Activated CD4-positive, alpha-beta T cell treated with anti-CD3 and anti-CD28 coated beads, Interleukin-2, amount 10 ng/mL, durations not matched to agents 7 days and 5 days (primary cell): ENCODE results near the gene ARHGAP25. TPM values are rescaled to one million over a fixed set of nuclear protein-coding genes. Genes with fewer than 3 reads are reported as not detected.
A peak's percentile ranks its signal among the peaks of the same experiment; 100 is the strongest.

ENCODE experiments used
- CTCF ChIA-PET: fragments of 350-600 bp; sonication (Branson Sonifier 250); formaldehyde crosslinking; loops from one replicate; lab custom pipeline; 2021; ENCODE audit warnings: antibody characterized with exemption; lab: Charles Lee
- POLR2A ChIA-PET: fragments of 350-600 bp; sonication (Branson Sonifier 250); formaldehyde crosslinking; loops from one replicate; lab custom pipeline; 2021; ENCODE audit warnings: antibody characterized with exemption; lab: Charles Lee
- DNase-seq: peaks from one replicate; pipeline ENCODE4 v3.0.0-alpha.2; 2020
- H3K27ac Mint-ChIP-seq: one replicate; pipeline ENCODE4 v1.8.0; 2021; ENCODE audit warnings: mild to moderate bottlenecking, moderate library complexity, mixed read lengths
- H3K27me3 Mint-ChIP-seq: one replicate; pipeline ENCODE4 v1.8.0; 2021; ENCODE audit warnings: mixed read lengths
- H3K36me3 Mint-ChIP-seq: one replicate; pipeline ENCODE4 v1.8.0; 2021; ENCODE audit warnings: low read depth, mixed read lengths
- H3K4me1 Mint-ChIP-seq: one replicate; pipeline ENCODE4 v1.8.0; 2021; ENCODE audit warnings: mixed read lengths
- H3K4me3 Mint-ChIP-seq: one replicate; pipeline ENCODE4 v1.8.0; 2021; ENCODE audit warnings: mild to moderate bottlenecking, moderate library complexity, mixed read lengths
- H3K9me3 Mint-ChIP-seq: one replicate; pipeline ENCODE4 v1.8.0; 2021; ENCODE audit warnings: mixed read lengths
- total RNA-seq, 2 experiments: library from RNA; stranded (reverse); gene quantifications; one replicate each; pipeline ENCODE4 v1.2.3, GENCODE V29; 2021

Gene ARHGAP25
- total RNA-seq, 2 experiments from 2014 or later: 94.9 to 97.8 TPM

GRCh38 chr2:68721482-68722101 is 13.0 kb upstream of the ARHGAP25 start:
- POLR2A ChIA-PET: interaction anchor here (0.6 to 1.1 kb wide), 2 partner anchors 13 to 186 kb away, joined by 3 read pairs; no protein-coding TSS in a partner anchor
- peaks cover 3% of the 10 kb centered on the region for H3K9me3 Mint-ChIP-seq
- DNase-seq: peak; percentile 63

GRCh38 chr2:68722712-68723111 is 11.9 kb upstream of the ARHGAP25 start:
- peaks cover 15% of the 10 kb centered on the region for H3K36me3 Mint-ChIP-seq
- no peak overlapping the region for H3K4me3 Mint-ChIP-seq
- H3K27me3 Mint-ChIP-seq: no peaks in the 10 kb centered on the region
- ChIA-PET CTCF (interaction anchor here (0.6 to 3.9 kb wide), 9 partner anchors 10 to 507 kb away, joined by 3 to 27 read pairs (median 4); partner anchors contain the start of gene ARHGAP25), POLR2A (no interaction called here)
- no peak for DNase-seq
- peaks cover 3% of the 10 kb centered on the region for H3K9me3 Mint-ChIP-seq
- H3K4me1 Mint-ChIP-seq: peaks cover 97% of the 10 kb centered on the region
- H3K27ac Mint-ChIP-seq: peak overlapping the region; percentile 91

More at GRCh38 chr2:68721482-68722101, 13.0 kb upstream of the ARHGAP25 start:
- Mint-ChIP-seq H3K27me3 (no peaks in the 10 kb centered on the region), H3K27ac (peak overlapping the region; percentile 91), H3K4me3 (peak overlapping the region; percentile 63), H3K36me3 (peaks cover 17% of the 10 kb centered on the region), H3K4me1 (peaks cover 97% of the 10 kb centered on the region)
- CTCF ChIA-PET: interaction anchor here (0.9 to 3.9 kb wide), 10 partner anchors 11 to 258 kb away, joined by 3 to 27 read pairs (median 5); partner anchors contain the start of gene ARHGAP25

- peak overlapping the region; percentile 91 for H3K27ac Mint-ChIP-seq
- ChIA-PET CTCF (interaction anchor here (0.6 to 3.9 kb wide), 9 partner anchors 10 to 507 kb away, joined by 3 to 27 read pairs (median 3); partner anchors contain the start of gene ARHGAP25), POLR2A (no interaction called here)
- peaks cover 17% of the 10 kb centered on the region for H3K36me3 Mint-ChIP-seq
- peaks cover 3% of the 10 kb centered on the region for H3K9me3 Mint-ChIP-seq
- DNase-seq: no peak
- peaks cover 97% of the 10 kb centered on the region for H3K4me1 Mint-ChIP-seq
- no peaks in the 10 kb centered on the region for H3K27me3 Mint-ChIP-seq
- no peak overlapping the region for H3K4me3 Mint-ChIP-seq
Observed at GRCh38 chr2:68723181-68723580, 11.4 kb upstream of the ARHGAP25 start.

GRCh38 chr2:68726100-68726499 is 8.5 kb upstream of the ARHGAP25 start:
- Mint-ChIP-seq H3K36me3 (peaks cover 14% of the 10 kb centered on the region), H3K27ac (peak overlapping the region; percentile 87), H3K9me3 (no peaks in the 10 kb centered on the region), H3K4me3 (peak overlapping the region; percentile 55), H3K27me3 (no peaks in the 10 kb centered on the region), H3K4me1 (peaks cover 84% of the 10 kb centered on the region)
- CTCF ChIA-PET: interaction anchor here (0.7 to 2.8 kb wide), 4 partner anchors 8 to 26 kb away, joined by 3 to 10 read pairs (median 6); partner anchors contain the start of gene ARHGAP25
- POLR2A ChIA-PET: interaction anchor here (0.6 kb wide), 1 partner anchor 19 kb away, joined by 3 read pairs; no protein-coding TSS in a partner anchor
- peak; percentile 1 for DNase-seq

GRCh38 chr2:68726608-68727367 is 7.8 kb upstream of the ARHGAP25 start:
- Mint-ChIP-seq H3K27ac (peak overlapping the region; percentile 87), H3K4me1 (peaks cover 84% of the 10 kb centered on the region), H3K9me3 (no peaks in the 10 kb centered on the region), H3K36me3 (peaks cover 17% of the 10 kb centered on the region), H3K27me3 (no peaks in the 10 kb centered on the region), H3K4me3 (peak overlapping the region; percentile 55)
- ChIA-PET POLR2A (no interaction called here), CTCF (interaction anchor here (1.0 to 2.8 kb wide), 5 partner anchors 9 to 25 kb away, joined by 3 to 10 read pairs (median 4); no protein-coding TSS in a partner anchor)
- DNase-seq: peak; percentile 88

GRCh38 chr2:68727683-68728375 is 6.8 kb upstream of the ARHGAP25 start:
- ChIA-PET CTCF (interaction anchor here (1.0 to 2.8 kb wide), 4 partner anchors 10 to 16 kb away, joined by 3 to 10 read pairs (median 4); no protein-coding TSS in a partner anchor), POLR2A (no interaction called here)
- no peak for DNase-seq
- H3K27ac Mint-ChIP-seq: peak overlapping the region; percentile 87
- peaks cover 77% of the 10 kb centered on the region for H3K4me1 Mint-ChIP-seq
- H3K9me3 Mint-ChIP-seq: no peaks in the 10 kb centered on the region
- peaks cover 18% of the 10 kb centered on the region for H3K36me3 Mint-ChIP-seq
- H3K27me3 Mint-ChIP-seq: no peaks in the 10 kb centered on the region
- peak overlapping the region; percentile 55 for H3K4me3 Mint-ChIP-seq

- Mint-ChIP-seq H3K4me3 (no peak overlapping the region), H3K27ac (no peak overlapping the region), H3K9me3 (no peaks in the 10 kb centered on the region), H3K36me3 (peaks cover 12% of the 10 kb centered on the region), H3K4me1 (peaks cover 48% of the 10 kb centered on the region), H3K27me3 (no peaks in the 10 kb centered on the region)
- no peak for DNase-seq
- POLR2A ChIA-PET: interaction anchor here (0.6 kb wide), 1 partner anchor 1397 kb away, joined by 3 read pairs; no protein-coding TSS in a partner anchor
- CTCF ChIA-PET: interaction anchor here (0.6 to 4.7 kb wide), 3 partner anchors 9 to 465 kb away, joined by 5 to 27 read pairs (median 8); no protein-coding TSS in a partner anchor
Observed at GRCh38 chr2:68730828-68731227, 3.8 kb upstream of the ARHGAP25 start.

GRCh38 chr2:68732036-68732932 is 2.3 kb upstream of the ARHGAP25 start:
- DNase-seq: peak; percentile 4
- Mint-ChIP-seq H3K9me3 (no peaks in the 10 kb centered on the region), H3K27ac (peak overlapping the region; percentile 14), H3K36me3 (peaks cover 21% of the 10 kb centered on the region), H3K4me3 (no peak overlapping the region), H3K4me1 (peaks cover 33% of the 10 kb centered on the region), H3K27me3 (no peaks in the 10 kb centered on the region)
- ChIA-PET CTCF (interaction anchor here (1.2 to 4.7 kb wide), 5 partner anchors 11 to 23 kb away, joined by 3 to 27 read pairs (median 9); no protein-coding TSS in a partner anchor), POLR2A (interaction anchor here (0.6 kb wide), 1 partner anchor 49 kb away, joined by 3 read pairs; no protein-coding TSS in a partner anchor)

GRCh38 chr2:68733365-68733764 is 1.2 kb upstream of the ARHGAP25 start:
- Mint-ChIP-seq H3K4me3 (no peak overlapping the region), H3K27me3 (no peaks in the 10 kb centered on the region), H3K27ac (no peak overlapping the region), H3K4me1 (peaks cover 33% of the 10 kb centered on the region), H3K9me3 (no peaks in the 10 kb centered on the region), H3K36me3 (peaks cover 30% of the 10 kb centered on the region)
- DNase-seq: no peak
- ChIA-PET CTCF (interaction anchor here (1.3 to 4.7 kb wide), 6 partner anchors 8 to 24 kb away, joined by 5 to 27 read pairs (median 8); no protein-coding TSS in a partner anchor), POLR2A (no interaction called here)

GRCh38 chr2:68734176-68734575 is 435 bp upstream of the ARHGAP25 start:
- peaks cover 35% of the 10 kb centered on the region for H3K36me3 Mint-ChIP-seq
- no peak overlapping the region for H3K4me3 Mint-ChIP-seq
- ChIA-PET POLR2A (no interaction called here), CTCF (interaction anchor here (0.6 to 4.7 kb wide), 10 partner anchors 9 to 281 kb away, joined by 3 to 27 read pairs (median 6); no protein-coding TSS in a partner anchor)
- peaks cover 34% of the 10 kb centered on the region for H3K4me1 Mint-ChIP-seq
- no peaks in the 10 kb centered on the region for H3K27me3 Mint-ChIP-seq
- DNase-seq: peak; percentile 5
- H3K27ac Mint-ChIP-seq: no peak overlapping the region
- H3K9me3 Mint-ChIP-seq: no peaks in the 10 kb centered on the region

- DNase-seq: no peak
- H3K4me3 Mint-ChIP-seq: no peak overlapping the region
- H3K36me3 Mint-ChIP-seq: peaks cover 53% of the 10 kb centered on the region
- ChIA-PET CTCF (interaction anchor here (0.8 to 1.1 kb wide), 3 partner anchors 16 to 273 kb away, joined by 3 read pairs; no protein-coding TSS in a partner anchor), POLR2A (no interaction called here)
- H3K27me3 Mint-ChIP-seq: no peaks in the 10 kb centered on the region
- H3K9me3 Mint-ChIP-seq: no peaks in the 10 kb centered on the region
- no peak overlapping the region for H3K27ac Mint-ChIP-seq
- peaks cover 43% of the 10 kb centered on the region for H3K4me1 Mint-ChIP-seq
Observed at GRCh38 chr2:68736086-68736485, 1.5 kb downstream of the ARHGAP25 start.
